ENCODE measurements around the gene SPTLC2. TPM values are rescaled to one million over a fixed set of nuclear protein-coding genes. Genes with fewer than 3 reads are reported as not detected.

Gene SPTLC2
- total and polyA plus RNA-seq, 9 donors, result 8.0 to 31.1 (median 21.5) TPM

- peaks cover 3% of the 10 kb centered on the region for H3K4me1 ChIP-seq (ENCODE audit: insufficient read depth)
- 44 to 61% (median 52%) methylated on average over 3 of the region's 3 CpGs for WGBS, 3 donors
- H3K27me3 ChIP-seq, result no peaks in the 10 kb centered on the region
- no peak overlapping the region for H3K4me3 ChIP-seq
- DNase-seq, result no peak
- TF ChIP-seq, protein P1, sequence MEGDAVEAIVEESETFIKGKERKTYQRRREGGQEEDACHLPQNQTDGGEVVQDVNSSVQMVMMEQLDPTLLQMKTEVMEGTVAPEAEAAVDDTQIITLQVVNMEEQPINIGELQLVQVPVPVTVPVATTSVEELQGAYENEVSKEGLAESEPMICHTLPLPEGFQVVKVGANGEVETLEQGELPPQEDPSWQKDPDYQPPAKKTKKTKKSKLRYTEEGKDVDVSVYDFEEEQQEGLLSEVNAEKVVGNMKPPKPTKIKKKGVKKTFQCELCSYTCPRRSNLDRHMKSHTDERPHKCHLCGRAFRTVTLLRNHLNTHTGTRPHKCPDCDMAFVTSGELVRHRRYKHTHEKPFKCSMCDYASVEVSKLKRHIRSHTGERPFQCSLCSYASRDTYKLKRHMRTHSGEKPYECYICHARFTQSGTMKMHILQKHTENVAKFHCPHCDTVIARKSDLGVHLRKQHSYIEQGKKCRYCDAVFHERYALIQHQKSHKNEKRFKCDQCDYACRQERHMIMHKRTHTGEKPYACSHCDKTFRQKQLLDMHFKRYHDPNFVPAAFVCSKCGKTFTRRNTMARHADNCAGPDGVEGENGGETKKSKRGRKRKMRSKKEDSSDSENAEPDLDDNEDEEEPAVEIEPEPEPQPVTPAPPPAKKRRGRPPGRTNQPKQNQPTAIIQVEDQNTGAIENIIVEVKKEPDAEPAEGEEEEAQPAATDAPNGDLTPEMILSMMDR (IDR thresholded peaks at IDR 0.05), result no peak
- no peak for TF ChIP-seq EP300 (IDR thresholded peaks at IDR 0.05)
- no peak for TF ChIP-seq POLR2A (IDR thresholded peaks at IDR 0.05)
- no peak overlapping the region for H3K27ac ChIP-seq
- H3K9me3 ChIP-seq, result no peaks in the 10 kb centered on the region
- H3K36me3 ChIP-seq, result no peaks in the 10 kb centered on the region
- intact Hi-C loops (cut with DNase I), result no loop called here
Measured at GRCh38 chr14:77605392-77605972, 11.0 kb downstream of the SPTLC2 start.

- Histone ChIP-seq H3K36me3 (no peaks in the 10 kb centered on the region), H3K27me3 (no peaks in the 10 kb centered on the region), H3K4me1 (ENCODE audit: insufficient read depth) (peaks cover 3% of the 10 kb centered on the region), H3K9me3 (no peaks in the 10 kb centered on the region), H3K4me3 (no peak overlapping the region), H3K27ac (no peak overlapping the region)
- WGBS, 3 donors, result 13 to 36% (median 16%) methylated on average over 8 of the region's 8 CpGs
- intact Hi-C loops (cut with DNase I), result no loop called here
- DNase-seq, result peak in 1 of 5 donors; percentile 29
- TF ChIP-seq, protein P1 (IDR thresholded peaks at IDR 0.05), result no peak
- no peak for TF ChIP-seq EP300 (IDR thresholded peaks at IDR 0.05)
- TF ChIP-seq POLR2A (IDR thresholded peaks at IDR 0.05), result no peak
Measured at GRCh38 chr14:77603654-77604255, 12.7 kb downstream of the SPTLC2 start.

- no peak for DNase-seq
- no peak for TF ChIP-seq EP300 (IDR thresholded peaks at IDR 0.05)
- TF ChIP-seq, protein P1 (IDR thresholded peaks at IDR 0.05), result no peak
- no peak for TF ChIP-seq POLR2A (IDR thresholded peaks at IDR 0.05)
- intact Hi-C loops (cut with DNase I), result no loop called here
- H3K9me3 ChIP-seq, result no peaks in the 10 kb centered on the region
- no peak overlapping the region for H3K27ac ChIP-seq
- H3K4me3 ChIP-seq, result no peak overlapping the region
- no peaks in the 10 kb centered on the region for H3K27me3 ChIP-seq
- H3K36me3 ChIP-seq, result no peaks in the 10 kb centered on the region
- H3K4me1 ChIP-seq (ENCODE audit: insufficient read depth), result peaks cover 6% of the 10 kb centered on the region
- 16 to 40% (median 19%) methylated on average over 1 of the region's 1 CpG for WGBS, 3 donors
Measured at GRCh38 chr14:77603031-77603430, 13.4 kb downstream of the SPTLC2 start.

DNA sequence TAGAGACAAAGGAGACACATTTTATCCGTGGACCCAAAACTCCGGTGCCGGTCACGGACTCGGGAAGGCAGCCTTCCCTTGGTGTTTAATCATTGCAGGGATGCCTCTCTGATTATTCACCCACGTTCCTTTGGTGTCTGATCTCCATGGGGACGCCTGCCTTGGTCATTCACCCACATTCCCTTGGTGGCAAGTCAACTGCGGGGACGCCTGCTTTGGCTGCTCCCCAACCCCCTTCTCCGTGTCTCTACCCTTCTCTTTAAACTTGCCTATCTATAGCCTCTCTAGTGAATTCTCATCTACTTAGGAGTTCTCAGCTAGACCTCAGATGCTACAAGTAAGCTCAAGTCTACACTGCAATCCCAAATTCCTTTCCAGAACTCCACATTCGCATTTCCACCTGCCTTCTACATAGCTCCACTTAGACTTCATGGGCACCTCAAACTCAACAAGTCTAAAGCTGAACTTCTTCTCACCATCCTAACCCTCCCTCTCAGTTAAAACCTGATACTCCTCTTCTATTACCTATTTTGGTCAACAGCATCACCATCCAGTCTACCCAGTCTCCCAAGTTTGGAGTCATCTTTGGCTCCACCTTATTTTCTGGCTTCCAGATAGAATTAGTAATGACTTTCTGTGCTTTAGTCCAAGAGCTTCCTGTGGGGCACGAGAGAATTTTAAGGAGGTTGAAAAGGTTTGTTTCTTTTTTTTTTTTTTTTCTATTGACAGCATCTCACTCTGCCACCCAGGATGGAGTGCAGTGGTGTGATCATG is 14.4 kb downstream of the SPTLC2 start:
- Histone ChIP-seq H3K9me3 (no peaks in the 10 kb centered on the region), H3K4me3 (no peak overlapping the region), H3K27ac (no peak overlapping the region), H3K27me3 (no peaks in the 10 kb centered on the region), H3K4me1 (ENCODE audit: insufficient read depth) (peaks cover 6% of the 10 kb centered on the region), H3K36me3 (no peaks in the 10 kb centered on the region)
- DNase-seq, result no peak
- 92 to 93% (median 92%) methylated on average over 12 of the region's 12 CpGs for WGBS, 3 donors
- intact Hi-C loops (cut with DNase I), result no loop called here
- TF ChIP-seq, protein P1 (IDR thresholded peaks at IDR 0.05), result no peak
- TF ChIP-seq EP300 (IDR thresholded peaks at IDR 0.05), result no peak
- no peak for TF ChIP-seq POLR2A (IDR thresholded peaks at IDR 0.05)

Data from ovary (tissue), 9 donors.